ENCODE results near the gene APLNR.

APLNR gene

GRCh38 chr11:57214494-57214893 is 22.6 kb downstream of the APLNR start:
- DNase-seq, result no peak

GRCh38 chr11:57214098-57214417 is 23.0 kb downstream of the APLNR start:
- no peak for DNase-seq

GRCh38 chr11:57213342-57214097 is 23.5 kb downstream of the APLNR start:
- DNase-seq, result no peak

GRCh38 chr11:57210781-57211180 is 26.3 kb downstream of the APLNR start:
- DNase-seq, result no peak

GRCh38 chr11:57207168-57207567 is 29.9 kb downstream of the APLNR start:
- no peak for DNase-seq

- no peak for DNase-seq
Measured at GRCh38 chr11:57205041-57205641, 31.9 kb downstream of the APLNR start.

- no peak for DNase-seq
Measured at GRCh38 chr11:57203882-57204480, 33.1 kb downstream of the APLNR start.

- DNase-seq, result no peak
Measured at GRCh38 chr11:57203359-57203758, 33.7 kb downstream of the APLNR start.

GRCh38 chr11:57202281-57202680 is 34.8 kb downstream of the APLNR start:
- no peak for DNase-seq

- DNase-seq, result no peak
Measured at GRCh38 chr11:57200917-57201316, 36.1 kb downstream of the APLNR start.

GRCh38 chr11:57199330-57199729 is 37.7 kb downstream of the APLNR start:
- DNase-seq, result no peak

GRCh38 chr11:57197762-57198161 is 39.3 kb downstream of the APLNR start:
- DNase-seq, result no peak

GRCh38 chr11:57196596-57196995 is 40.5 kb downstream of the APLNR start:
- DNase-seq, result no peak

- DNase-seq, result no peak
Measured at GRCh38 chr11:57192316-57192715, 44.7 kb downstream of the APLNR start.

GRCh38 chr11:57191311-57192219 is 45.5 kb downstream of the APLNR start:
- no peak for DNase-seq

- no peak for DNase-seq
Measured at GRCh38 chr11:57190548-57190947, 46.5 kb downstream of the APLNR start.

Measured in NCI-H774 (cell line).